Stimulated activated CD4-positive, alpha-beta T cell treated with anti-CD3 and anti-CD28 coated beads, Interleukin-15, amount 100 ng/mL, for 1 hour (primary cell): Measurements from ENCODE around the gene TPO.
"Not testable (repeated sequence)": the region's sequence is repeated elsewhere in the genome, so short reads cannot be mapped to it uniquely, and the experiment has no call there.

Experiments
- DNase-seq, 2 donors: peaks; one replicate each; pipeline ENCODE4 v3.0.0-alpha.2; 2020; ENCODE audit warnings: low read depth in 1 of 2, low spot score in 1 of 2

The TPO gene

DNA sequence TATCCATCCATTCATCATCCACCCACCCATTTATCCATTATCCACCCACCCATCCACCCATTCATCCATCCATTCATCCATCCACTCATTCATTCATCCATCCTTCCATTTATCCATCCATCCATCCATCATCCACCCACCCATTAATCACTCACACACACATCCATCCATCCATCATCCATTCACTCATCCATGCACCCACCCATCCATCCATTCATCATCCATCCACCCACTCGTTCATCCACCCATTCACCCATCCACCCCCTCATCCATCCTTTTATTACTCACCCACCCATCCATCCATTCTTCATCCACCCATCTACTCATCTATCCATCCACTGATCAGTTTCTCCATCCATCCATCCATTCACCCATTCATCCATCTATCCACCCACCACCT lies 8.1 kb upstream of the TPO start:
- no peak for DNase-seq

DNA sequence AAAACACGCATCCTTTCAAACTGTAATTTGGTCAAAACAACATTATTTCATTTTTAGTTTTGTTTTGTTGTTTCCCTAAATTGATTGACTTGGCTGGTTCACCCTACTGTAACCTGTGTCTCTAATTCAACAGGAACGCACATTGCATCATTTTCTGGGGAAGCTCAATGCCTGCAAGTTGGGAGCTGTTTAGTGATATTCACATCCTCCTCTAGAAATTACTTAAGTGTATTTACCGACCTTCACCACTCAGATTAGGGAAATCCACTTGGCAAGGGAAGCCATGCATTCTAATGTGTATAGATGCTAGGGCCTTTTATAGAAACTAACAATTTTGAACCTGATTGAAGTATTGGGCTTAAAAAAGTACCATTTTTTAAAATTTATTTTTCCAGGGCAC lies 7.3 kb upstream of the TPO start:
- no peak for DNase-seq

DNA sequence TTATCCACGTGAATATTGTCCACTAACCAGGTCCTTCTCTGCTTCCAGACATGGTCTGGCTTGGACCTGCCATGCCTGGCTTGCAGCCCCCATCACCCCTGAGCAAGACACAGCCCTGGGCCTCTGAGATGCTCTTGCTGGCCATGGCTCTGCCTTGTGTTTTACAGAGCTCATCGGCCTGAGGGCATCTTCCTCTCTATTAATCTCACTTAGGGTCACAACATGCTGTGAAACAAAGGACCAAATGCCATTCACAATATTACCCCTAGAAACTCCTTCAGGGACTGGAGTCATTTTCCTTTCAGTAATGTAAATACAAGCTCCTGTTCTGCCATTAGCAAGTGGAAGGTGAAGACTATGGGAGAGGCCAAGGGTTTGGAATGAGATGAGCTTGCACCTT lies 6.8 kb upstream of the TPO start:
- no peak for DNase-seq

DNA sequence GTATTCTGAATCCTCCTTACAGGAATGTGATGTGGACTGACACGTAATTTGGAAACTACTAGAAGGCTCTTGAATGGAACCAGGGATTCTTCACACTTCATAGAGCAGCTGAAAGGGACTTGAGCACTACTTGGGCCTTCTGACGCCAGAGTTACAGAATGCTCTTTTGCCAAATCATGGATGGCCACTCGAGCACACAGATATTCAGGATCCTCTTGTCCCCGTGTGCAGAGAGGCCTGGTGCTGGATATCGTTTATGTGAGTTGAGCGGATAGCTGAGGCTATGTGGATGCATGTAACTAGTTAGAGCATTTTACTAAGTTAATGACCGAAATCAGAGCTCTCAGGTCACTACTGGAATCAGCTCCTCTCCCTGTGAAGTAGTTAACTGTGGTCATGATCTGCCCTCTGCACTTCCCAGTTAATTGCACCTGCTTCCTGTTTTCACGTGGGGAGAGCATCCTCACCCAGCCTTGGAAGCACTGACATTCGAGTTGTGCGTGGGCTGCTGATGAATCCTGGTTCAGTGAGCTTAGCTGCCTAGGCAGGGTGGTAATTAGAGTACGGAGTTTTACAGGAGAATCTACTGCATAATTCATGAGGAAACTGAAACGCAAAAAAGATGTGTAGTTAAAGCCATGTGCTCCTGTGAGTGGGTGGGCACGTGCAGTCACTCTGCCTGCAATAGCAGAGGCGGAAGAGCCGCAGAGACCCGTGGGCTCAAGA lies 5.2 kb upstream of the TPO start:
- DNase-seq = no peak

DNA sequence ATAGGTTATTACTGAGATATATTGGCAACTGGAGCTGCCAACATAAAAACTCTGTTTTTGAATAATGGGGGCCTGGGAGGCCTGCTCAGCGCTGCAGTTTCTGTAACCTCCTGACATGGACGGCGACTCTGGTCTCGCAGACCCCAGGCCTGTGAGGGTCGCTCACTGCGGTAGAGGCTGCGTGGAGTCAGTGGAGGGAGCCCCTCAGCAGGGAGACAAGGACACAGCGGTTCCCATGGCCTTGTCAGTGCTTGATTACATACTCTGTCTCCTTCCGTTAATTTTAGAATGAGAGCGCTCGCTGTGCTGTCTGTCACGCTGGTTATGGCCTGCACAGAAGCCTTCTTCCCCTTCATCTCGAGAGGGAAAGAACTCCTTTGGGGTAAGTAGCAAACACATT lies 858 bp downstream of the TPO start:
- DNase-seq = no peak

DNA sequence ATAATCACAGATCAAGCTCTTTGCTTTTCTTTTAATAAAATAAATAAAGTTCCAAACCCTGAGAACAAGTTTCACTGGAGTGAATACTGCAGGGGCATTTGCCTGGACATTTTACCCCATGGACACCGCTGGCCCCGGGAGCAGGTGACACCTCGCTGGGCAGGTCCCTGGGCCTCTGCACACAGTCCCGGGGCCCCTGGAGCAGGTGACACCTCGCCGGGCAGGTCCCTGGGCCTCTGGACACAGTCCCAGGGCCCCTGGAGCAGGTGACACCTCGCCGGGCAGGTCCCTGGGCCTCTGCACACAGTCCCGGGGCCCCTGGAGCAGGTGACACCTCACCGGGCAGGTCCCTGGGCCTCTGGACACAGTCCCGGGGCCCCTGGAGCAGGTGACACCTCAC lies 1.6 kb downstream of the TPO start:
- DNase-seq = not testable (repeated sequence)

DNA sequence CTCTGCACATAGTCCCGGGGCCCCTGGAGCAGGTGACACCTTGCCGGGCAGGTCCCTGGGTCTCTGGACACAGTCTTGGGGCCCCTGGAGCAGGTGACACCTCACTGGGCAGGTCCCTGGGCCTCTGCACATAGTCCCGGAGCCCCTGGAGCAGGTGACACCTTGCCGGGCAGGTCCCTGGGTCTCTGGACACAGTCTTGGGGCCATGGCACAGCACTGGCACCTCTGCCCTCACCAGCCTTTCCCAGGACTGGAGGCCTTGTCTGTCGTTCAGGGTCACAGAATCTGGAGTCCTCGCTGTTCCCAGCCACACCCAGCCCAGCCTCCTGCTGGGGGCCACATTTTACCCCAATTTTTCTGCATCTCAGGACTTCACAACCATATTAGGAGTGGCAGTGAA lies 2.2 kb downstream of the TPO start:
- no peak for DNase-seq

DNA sequence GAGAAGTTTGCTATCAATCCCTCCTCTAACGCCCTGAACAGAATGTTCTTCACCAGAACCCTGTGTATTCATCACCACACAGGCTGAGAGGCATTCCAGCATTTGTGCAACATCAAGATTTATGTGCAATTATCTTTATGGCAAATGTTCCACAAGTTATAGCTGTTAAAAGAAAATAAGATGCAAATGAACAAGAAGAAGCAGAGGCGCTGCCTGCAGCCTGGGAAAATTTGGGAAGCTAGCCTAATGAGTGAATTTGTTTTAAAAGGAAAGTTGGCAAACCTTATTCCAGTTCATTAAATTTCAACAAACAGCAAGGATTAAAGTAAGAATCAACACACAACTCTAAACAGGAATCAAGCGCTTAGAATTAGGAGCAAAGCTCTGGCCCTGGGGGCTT lies 5.3 kb downstream of the TPO start:
- no peak for DNase-seq

DNA sequence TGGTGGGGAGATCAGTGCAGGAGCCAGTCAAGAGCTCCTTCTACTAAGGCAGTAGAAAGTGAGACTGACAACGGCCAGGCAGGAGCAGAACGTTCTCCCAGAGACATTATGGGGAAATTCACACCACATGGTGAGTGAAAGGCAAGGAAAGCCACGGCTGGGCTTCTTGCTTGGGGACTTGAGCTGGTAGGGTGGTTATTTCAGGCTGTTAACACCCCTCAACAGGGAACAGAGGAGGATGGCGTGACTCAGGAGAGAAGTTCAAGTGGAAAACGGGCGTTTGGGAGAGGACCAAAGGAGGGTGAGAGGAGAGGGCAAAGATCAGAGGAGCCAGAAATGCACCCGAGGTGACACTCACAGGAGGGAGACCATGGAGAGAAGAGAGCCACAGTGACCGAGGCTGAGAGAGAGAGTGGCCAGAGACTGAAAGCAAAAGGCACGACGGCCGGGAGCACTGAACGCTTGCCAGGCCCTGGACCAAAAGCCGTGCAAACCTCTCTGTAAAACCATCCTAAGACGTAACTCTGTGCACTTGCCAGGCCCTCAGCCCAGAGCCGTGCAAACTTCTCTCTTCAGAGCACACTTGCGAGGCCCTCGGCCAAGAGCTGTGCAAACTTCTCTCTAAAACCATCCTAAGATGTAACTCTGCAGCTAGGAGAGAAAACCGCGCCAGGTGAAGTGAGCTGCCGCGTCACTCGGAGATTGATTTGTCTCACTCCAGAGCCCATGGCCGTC lies 7.7 kb downstream of the TPO start:
- DNase-seq = no peak

DNA sequence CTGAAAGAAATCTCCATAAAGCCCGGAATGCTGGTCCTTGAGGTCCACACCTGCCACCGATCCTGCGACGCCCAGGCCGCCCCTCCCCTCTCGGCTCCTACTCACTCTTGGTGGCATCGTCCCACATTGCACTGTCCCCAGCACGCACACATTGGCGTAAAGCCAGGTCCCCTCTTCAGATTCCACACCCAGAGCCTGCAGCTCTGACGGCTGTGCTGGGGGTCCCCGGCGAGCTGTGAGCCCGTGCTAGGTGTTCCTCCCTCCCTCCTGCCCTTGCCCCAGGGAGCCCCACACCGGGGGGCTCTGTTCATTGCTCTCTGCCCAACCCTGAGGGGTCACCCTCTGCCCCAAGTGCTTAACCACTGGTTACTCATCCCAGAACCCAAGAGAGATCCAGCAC lies 8.5 kb downstream of the TPO start:
- no peak for DNase-seq

DNA sequence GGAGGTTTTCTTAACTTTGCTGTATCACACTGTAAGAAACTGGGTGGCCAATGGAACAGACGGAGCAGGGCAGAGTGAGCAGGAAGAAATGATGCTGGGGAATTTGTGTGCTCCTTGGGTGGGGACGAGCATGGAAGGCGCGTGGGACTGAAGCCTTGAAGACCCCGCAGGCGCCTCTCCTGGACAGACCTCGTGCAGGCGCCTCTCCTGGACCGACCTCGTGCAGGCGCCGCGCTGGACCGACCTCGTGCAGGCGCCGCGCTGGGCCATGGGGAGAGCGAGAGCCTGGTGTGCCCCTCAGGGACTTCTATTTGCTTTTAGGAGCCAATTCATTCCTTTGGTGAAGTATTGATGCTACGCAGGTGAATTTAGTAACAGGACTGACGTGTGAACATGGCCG lies 8.9 kb downstream of the TPO start:
- no peak for DNase-seq

DNA sequence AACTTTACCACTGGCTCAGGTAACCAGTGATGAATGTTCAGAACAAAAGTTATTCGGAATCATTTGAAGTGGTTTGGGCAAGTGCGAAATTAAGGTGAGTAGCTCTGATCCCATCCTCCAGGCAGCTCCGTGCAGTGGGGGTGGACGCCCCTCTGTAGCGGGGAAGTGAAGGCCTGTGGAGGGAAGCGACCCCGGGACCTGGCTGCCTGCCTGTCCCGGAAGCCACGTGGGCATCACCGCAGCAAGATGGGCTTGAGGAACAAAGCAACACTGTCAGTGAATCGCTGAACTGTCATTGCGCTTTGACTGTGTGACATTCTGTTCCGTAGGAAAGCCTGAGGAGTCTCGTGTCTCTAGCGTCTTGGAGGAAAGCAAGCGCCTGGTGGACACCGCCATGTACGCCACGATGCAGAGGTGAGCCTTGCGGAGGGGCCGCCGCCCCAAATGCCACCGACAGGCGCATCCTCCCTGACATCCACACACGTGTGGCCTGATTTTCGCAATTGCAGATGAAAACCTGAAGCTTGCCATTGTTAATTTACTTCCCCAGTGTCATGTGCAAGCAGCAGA lies 9.5 kb downstream of the TPO start:
- DNase-seq = no peak

DNA sequence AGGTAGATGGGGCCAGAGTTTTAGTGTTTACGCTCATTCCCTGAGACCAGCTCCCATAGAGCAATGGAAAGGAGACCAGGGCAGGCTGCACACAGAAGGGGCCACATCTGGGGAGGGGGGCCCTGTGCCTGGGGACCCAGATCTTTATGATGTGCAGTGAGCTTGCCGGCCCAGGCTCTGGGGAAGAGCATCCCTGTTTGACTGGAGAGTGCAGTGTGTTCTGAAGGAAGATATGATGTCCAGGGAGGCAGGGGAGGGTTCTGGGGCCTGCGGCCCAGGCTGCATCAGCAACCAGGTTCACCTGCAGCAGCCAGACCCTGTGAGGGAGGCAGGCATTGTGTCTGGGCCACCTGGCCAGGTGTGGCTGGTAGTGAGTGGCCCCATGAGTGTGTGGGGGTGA lies 13.8 kb downstream of the TPO start:
- DNase-seq = no peak

DNA sequence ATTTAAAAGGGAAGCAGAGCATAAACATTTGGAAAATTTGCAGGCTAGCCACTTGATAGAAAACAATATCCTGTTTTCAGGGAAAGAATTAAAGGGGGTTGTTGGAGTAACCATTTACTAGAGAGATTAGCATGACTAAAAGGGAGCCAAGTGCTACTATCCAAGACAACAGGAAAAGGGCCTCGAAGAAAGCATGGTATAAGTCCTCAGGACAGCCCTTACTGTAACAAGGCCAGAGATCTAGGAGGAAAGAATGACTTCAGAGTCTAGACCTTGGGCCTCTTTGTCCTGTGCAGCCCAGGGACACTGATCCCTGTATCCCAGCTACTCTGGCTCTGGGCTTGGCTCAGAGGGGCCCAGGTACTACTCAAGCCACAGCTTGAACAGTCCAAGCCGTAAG lies 16.6 kb downstream of the TPO start:
- DNase-seq = no peak

DNA sequence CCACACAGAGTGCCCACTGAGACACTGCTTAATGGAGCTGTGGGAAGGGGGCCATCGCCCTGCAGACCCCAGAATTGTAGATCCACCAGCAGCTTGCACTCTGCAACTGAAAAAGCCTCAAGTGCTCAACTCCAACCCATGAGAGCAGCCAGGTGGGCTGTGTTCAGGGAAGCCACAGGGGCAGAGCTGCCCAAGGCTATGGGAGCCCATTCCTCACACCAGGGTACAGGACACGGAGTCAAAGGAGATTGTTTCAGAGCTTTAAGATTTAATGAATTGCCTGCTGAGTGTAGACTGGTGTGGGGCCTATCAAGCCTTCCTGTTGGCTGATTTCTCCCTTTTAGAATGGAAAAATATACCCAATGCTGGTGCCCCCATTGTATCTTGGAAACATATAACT lies 17.2 kb downstream of the TPO start:
- DNase-seq = no peak

DNA sequence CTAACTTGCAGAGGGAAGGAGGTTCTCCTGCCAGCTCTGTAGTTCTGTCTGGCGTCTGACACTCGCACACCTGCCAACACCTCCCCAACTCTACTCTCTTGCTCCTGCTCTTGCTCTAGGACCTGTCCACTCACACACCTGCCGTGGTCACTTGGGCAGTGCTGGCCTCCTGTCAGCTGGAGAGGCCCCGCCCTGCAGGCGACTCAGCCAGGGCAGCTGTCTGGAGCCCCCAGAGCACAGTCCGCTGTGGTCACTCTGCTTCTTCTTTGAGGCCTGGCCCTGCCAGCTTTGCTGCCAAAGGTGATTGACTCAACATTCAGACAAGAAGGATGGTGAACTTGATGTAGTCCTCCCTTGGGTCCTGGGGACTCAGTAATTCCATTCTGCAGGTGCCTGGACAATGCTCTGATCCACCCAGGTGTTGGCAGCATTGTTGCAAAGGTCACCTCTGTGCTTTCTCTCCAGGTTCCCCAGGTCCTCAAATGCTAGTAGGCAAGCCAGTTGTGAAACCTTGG lies 18.7 kb downstream of the TPO start:
- no peak for DNase-seq

DNA sequence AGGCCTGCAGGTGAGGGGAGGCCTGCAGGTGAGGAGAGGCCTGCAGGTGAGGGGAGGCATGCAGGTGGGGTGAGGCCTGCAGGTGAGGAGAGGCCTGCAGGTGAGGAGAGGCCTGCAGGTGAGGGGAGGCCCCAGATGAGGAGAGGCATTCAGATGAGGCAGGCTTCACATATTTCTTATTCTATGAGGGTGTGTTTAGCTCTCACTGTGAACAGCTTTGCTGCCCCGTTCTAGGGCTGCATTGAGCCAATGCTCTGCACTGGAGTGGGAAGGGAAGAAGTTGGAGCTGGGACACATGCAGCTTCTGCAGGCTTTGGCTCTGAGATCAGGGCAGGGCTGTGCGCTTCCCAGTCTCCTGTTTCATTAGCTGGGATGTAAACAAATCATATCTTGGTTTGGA lies 19.5 kb downstream of the TPO start:
- no peak for DNase-seq

DNA sequence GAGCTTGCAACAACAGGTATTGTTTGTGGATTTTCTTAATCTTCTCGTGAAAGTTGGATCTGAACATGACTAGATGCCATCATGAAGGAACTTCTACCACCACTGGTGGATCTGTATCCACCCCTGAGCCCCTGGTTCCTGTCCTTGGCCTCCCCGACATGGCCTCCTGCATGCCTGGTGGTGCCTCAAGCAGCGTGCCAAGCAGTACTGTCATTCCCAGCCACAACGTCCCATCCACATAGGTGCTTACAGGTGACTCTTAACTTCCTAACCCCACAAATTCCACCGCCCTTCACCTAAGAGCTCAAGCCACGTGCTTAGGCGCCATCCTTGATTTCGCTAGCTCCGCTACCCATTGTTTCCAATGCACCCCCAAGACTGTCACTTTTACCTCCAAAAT lies 23.1 kb downstream of the TPO start:
- DNase-seq = no peak

DNA sequence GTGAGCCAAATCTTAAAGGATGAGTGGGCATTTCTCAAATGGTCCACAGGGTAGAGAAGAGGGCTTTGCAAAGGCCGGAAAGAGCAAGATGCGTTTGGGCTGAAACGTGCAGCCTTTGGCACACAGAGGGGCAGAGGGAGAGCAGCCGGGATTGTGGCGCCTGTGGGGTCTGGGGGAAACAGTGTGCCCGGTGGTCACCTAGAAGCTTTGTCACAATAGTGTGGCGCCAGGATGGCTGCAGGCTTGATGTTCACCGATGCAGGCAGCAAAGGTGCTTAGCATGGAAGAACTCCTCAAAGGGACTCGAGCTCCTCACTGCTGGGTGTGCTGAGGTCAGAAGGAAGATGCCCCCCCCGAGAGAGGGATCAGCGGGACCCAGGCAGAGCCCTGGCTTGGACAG lies 23.8 kb downstream of the TPO start:
- DNase-seq = no peak

DNA sequence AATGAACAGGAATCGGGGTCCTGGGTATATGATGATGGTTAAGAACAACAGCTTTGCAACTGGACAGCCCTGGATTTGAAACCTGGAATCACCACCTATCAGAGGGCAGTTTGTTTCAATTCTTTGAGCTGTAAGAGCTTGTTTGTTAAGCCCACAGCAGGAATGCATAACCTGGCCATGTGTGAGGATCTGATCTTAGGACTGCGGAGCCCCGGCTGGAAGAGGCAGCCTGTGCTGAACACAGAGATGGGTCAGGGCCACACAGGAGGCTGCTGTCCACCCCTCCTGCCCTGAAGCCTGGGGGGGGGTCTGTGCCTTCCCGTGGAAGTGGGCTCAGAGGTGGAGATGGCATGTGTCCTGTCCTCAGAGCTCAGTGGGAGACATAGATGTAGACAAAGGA lies 24.3 kb downstream of the TPO start:
- DNase-seq = no peak

DNA sequence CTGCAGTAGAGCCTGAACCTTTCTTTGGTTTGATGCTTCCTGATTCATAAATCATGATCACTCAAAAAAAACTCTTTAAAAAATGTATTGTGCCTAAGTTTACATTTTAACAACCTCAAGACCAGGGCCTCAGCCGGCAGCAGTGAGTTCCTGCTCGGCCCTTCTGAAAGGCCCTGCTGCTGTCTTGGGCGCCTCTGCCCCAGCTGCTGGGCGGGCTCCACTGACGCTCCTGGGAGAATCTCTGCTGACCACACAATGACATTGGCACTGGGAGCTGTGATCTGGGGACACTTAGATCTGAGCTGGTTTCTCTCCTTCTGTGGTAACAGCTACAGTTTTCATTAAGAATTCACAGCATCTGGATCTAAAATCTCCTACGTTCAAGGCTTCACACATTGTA lies 25.7 kb downstream of the TPO start:
- no peak for DNase-seq

DNA sequence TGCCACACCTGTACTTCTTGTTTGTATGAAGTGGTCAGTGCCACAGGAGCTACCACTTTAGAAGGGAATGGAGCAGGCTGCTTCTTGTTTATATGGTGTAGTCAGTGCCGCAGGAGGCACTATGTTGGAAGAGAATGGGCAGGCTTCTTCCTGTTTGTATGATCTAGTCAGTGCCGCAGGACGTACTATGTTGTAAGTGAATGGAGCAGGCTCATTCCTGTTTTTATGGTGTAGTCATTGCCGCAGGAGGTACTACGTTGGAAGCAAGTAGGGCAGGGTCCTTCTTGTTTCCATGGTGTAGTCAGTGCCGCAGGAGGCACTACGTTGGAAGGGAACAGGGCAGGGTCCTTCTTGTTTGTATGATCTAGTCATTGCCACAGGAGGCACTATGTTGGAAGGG lies 27.3 kb downstream of the TPO start:
- no peak for DNase-seq

DNA sequence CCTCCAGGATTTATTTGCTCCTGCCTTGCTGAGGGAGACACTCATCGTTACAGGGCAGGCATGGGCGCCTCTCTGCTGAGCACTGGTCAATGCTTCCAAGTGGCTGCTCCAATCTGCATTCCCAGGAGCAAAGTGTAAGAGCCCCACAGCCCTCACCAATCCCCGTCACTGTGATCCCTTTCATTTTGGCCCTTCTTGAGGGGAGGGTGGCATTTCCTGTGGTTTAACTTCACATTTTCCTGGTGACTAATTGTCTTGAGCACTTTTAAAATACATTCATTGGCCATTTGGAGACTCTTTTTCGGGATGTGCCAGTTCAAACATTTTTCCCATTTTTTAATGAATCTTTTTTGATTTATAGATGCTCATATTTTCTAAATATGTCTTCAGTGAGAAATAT lies 33.0 kb downstream of the TPO start:
- no peak for DNase-seq
